Breast epithelium (tissue), 4 donors: ENCODE results near the gene ABTB2. TPM values are rescaled to one million over a fixed set of nuclear protein-coding genes. Genes with fewer than 3 reads are reported as not detected.

Experiments used
- DNase-seq, 2 donors: peaks; one replicate each; pipeline ENCODE4 v3.0.0-alpha.2; 2019; ENCODE audit warnings: low spot score in 2 of 2
- H3K27ac ChIP-seq, 2 donors: fragments of 200-600 bp; sonication (generic) in 1 of 2; one replicate each; pipeline ENCODE4 v1.5.1; 2016 to 2019; ENCODE audit warnings: mild to moderate bottlenecking in 1 of 2
- H3K27me3 ChIP-seq, 2 donors: fragments of 200-600 bp; sonication (generic) in 1 of 2; one replicate each; pipeline versions ENCODE4 v1.5.1 to v1.6.0; 2017 to 2019; ENCODE audit warnings: control low read depth in 1 of 2, mild to moderate bottlenecking in 1 of 2
- H3K36me3 ChIP-seq: fragments of 200-600 bp; one replicate; pipeline ENCODE4 v1.5.1; 2019
- H3K4me1 ChIP-seq, 2 donors: fragments of 200-600 bp; sonication (generic); one replicate each; pipeline ENCODE4 v1.5.1; 2016 to 2019; ENCODE audit warnings: control low read depth in 1 of 2
- H3K4me3 ChIP-seq, 3 donors: fragments of 200-600 bp; sonication (generic); 1 replicate in 2 of 3; 2 replicates in 1 of 3; pipeline ENCODE4 v1.5.1; 2016 to 2019; ENCODE audit warnings: mild to moderate bottlenecking in 3 of 3, moderate library complexity in 2 of 3
- H3K9me3 ChIP-seq, 2 donors: fragments of 200-600 bp; sonication (generic) in 1 of 2; one replicate each; pipeline ENCODE4 v1.5.1; 2016 to 2019; ENCODE audit warnings: control low read depth in 1 of 2
- POLR2A ChIP-seq: fragments of 450-650 bp; IDR thresholded peaks from one replicate; pipeline ENCODE4 v1.6.1; 2016; ENCODE audit warnings: antibody characterized with exemption, mild to moderate bottlenecking, moderate library complexity
- POLR2AphosphoS5 ChIP-seq, 3 donors: sonication (generic); formaldehyde crosslinking; IDR thresholded peaks; one replicate each; pipeline ENCODE4 v1.6.1; 2017; ENCODE audit warnings: antibody characterized with exemption in 3 of 3
- intact Hi-C: fragments of 100-400 bp; cut with DNase I; formaldehyde crosslinking; loops from one replicate; pipeline ENCODE4 v1.15.1; 2023; ENCODE audit warnings: low total_unique reads
- total RNA-seq, 3 donors: library from RNA; depleted of rRNA; stranded (reverse); fragments of >200 nt; gene quantifications; one replicate each; pipeline ENCODE4 v1.1.0, GENCODE V29; 2016
- TF ChIP-seq, protein P1 (sequence below), 3 donors: fragments of 450-650 bp; IDR thresholded peaks; one replicate each; pipeline ENCODE4 v1.5.1; 2016 to 2017; ENCODE audit warnings: antibody characterized with exemption in 3 of 3, mild to moderate bottlenecking in 3 of 3, moderate library complexity in 3 of 3

Gene ABTB2
- total RNA-seq, 3 donors from 2014 or later = 1.3 to 5.6 (median 1.9) TPM

- Histone ChIP-seq H3K9me3 (no peaks in the 10 kb centered on the region), H3K27me3 (no peaks in the 10 kb centered on the region), H3K4me3 (no peak overlapping the region), H3K4me1 (no peaks in the 10 kb centered on the region), H3K36me3 (no peaks in the 10 kb centered on the region), H3K27ac (no peak overlapping the region)
- DNase-seq = no peak
- intact Hi-C loops = no loop called here
- TF ChIP-seq POLR2AphosphoS5 (IDR thresholded peaks at IDR 0.05) = no peak
- no peak for TF ChIP-seq POLR2A
- TF ChIP-seq, protein P1, sequence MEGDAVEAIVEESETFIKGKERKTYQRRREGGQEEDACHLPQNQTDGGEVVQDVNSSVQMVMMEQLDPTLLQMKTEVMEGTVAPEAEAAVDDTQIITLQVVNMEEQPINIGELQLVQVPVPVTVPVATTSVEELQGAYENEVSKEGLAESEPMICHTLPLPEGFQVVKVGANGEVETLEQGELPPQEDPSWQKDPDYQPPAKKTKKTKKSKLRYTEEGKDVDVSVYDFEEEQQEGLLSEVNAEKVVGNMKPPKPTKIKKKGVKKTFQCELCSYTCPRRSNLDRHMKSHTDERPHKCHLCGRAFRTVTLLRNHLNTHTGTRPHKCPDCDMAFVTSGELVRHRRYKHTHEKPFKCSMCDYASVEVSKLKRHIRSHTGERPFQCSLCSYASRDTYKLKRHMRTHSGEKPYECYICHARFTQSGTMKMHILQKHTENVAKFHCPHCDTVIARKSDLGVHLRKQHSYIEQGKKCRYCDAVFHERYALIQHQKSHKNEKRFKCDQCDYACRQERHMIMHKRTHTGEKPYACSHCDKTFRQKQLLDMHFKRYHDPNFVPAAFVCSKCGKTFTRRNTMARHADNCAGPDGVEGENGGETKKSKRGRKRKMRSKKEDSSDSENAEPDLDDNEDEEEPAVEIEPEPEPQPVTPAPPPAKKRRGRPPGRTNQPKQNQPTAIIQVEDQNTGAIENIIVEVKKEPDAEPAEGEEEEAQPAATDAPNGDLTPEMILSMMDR (IDR thresholded peaks at IDR 0.05) = no peak
These were observed 39.4 kb downstream of the ABTB2 start for GRCh38 chr11:34318111-34319037.

- H3K27ac ChIP-seq = no peak overlapping the region
- no peak overlapping the region for H3K4me3 ChIP-seq
- DNase-seq = no peak
- no peaks in the 10 kb centered on the region for H3K4me1 ChIP-seq
- intact Hi-C loops = no loop called here
- H3K9me3 ChIP-seq = no peaks in the 10 kb centered on the region
- TF ChIP-seq, protein P1 (IDR thresholded peaks at IDR 0.05) = no peak
- TF ChIP-seq POLR2A (no peak), POLR2AphosphoS5 (IDR thresholded peaks at IDR 0.05) (no peak)
- no peaks in the 10 kb centered on the region for H3K27me3 ChIP-seq
- no peaks in the 10 kb centered on the region for H3K36me3 ChIP-seq
These were observed 40.1 kb downstream of the ABTB2 start for GRCh38 chr11:34317666-34318065.

GRCh38 chr11:34317036-34317360 is 40.8 kb downstream of the ABTB2 start:
- H3K36me3 ChIP-seq = no peaks in the 10 kb centered on the region
- intact Hi-C loops = no loop called here
- no peaks in the 10 kb centered on the region for H3K4me1 ChIP-seq

GRCh38 chr11:34316347-34317035 is 41.3 kb downstream of the ABTB2 start:
- Histone ChIP-seq H3K9me3 (no peaks in the 10 kb centered on the region), H3K36me3 (no peaks in the 10 kb centered on the region), H3K4me3 (no peak overlapping the region), H3K4me1 (no peaks in the 10 kb centered on the region), H3K27me3 (no peaks in the 10 kb centered on the region), H3K27ac (no peak overlapping the region)
- intact Hi-C loops = no loop called here
- DNase-seq = no peak
- TF ChIP-seq, protein P1 (IDR thresholded peaks at IDR 0.05) = no peak
- TF ChIP-seq POLR2AphosphoS5 (IDR thresholded peaks at IDR 0.05) = no peak
- TF ChIP-seq POLR2A = no peak

More at GRCh38 chr11:34317036-34317360, 40.8 kb downstream of the ABTB2 start:
- H3K4me3 ChIP-seq = no peak overlapping the region
- H3K27me3 ChIP-seq = no peaks in the 10 kb centered on the region
- DNase-seq = no peak
- H3K27ac ChIP-seq = no peak overlapping the region
- no peaks in the 10 kb centered on the region for H3K9me3 ChIP-seq
- no peak for TF ChIP-seq POLR2A
- TF ChIP-seq, protein P1 (IDR thresholded peaks at IDR 0.05) = no peak
- no peak for TF ChIP-seq POLR2AphosphoS5 (IDR thresholded peaks at IDR 0.05)

DNA sequence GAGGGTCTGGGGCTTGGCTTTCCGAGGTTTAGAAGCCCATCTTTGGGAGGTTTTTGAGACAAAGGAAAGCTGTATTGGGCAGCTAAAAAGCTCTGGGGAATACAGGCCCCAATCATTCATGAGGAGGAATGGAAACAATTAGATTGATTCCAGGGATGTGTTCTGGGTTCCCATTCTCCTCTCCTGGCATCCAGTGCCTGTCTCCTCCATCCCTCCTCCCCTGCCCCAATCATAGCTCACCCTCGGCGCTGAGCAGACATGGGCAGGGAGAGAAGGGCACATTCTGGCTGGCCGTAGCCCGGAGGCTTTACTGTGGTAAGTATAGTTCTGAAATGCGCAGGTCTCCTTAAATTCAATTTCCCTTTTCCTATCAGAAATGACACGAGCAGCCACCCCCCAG is 42.4 kb downstream of the ABTB2 start:
- H3K9me3 ChIP-seq = no peaks in the 10 kb centered on the region
- no peaks in the 10 kb centered on the region for H3K27me3 ChIP-seq
- no peak overlapping the region for H3K4me3 ChIP-seq
- no peaks in the 10 kb centered on the region for H3K36me3 ChIP-seq
- TF ChIP-seq, protein P1 (IDR thresholded peaks at IDR 0.05) = no peak
- TF ChIP-seq POLR2AphosphoS5 (IDR thresholded peaks at IDR 0.05) (no peak), POLR2A (no peak)
- no peak overlapping the region for H3K27ac ChIP-seq
- no peak for DNase-seq
- intact Hi-C loops = no loop called here
- no peaks in the 10 kb centered on the region for H3K4me1 ChIP-seq
